KMS-11 (cell line): Measurements from ENCODE around the gene PDE3A.

Source experiments
- H2AFZ ChIP-seq: fragments of 200-600 bp; sonication (generic); 2 replicates; pipeline ENCODE4 v1.6.1; 2016; ENCODE audit warnings: antibody characterized with exemption, mixed run types, low read depth
- H3K27ac ChIP-seq: fragments of 200-600 bp; sonication (generic); 2 replicates; pipeline ENCODE4 v1.6.1; 2016; ENCODE audit warnings: mild to moderate bottlenecking, mixed run types
- H3K27me3 ChIP-seq: fragments of 200-600 bp; sonication (generic); 2 replicates; pipeline ENCODE4 v1.6.1; 2017; ENCODE audit warnings: mild to moderate bottlenecking, low read depth, mixed run types, moderate library complexity; ENCODE audit not compliant: insufficient read depth
- H3K36me3 ChIP-seq: fragments of 200-600 bp; sonication (generic); 2 replicates; pipeline ENCODE4 v1.6.1; 2017; ENCODE audit warnings: mild to moderate bottlenecking, mixed run types; ENCODE audit not compliant: insufficient read depth
- H3K4me1 ChIP-seq: fragments of 200-600 bp; sonication (generic); 2 replicates; pipeline ENCODE4 v1.6.1; 2016; ENCODE audit warnings: mild to moderate bottlenecking, low read depth, mixed run types; ENCODE audit not compliant: poor library complexity, severe bottlenecking
- H3K4me2 ChIP-seq: fragments of 200-600 bp; sonication (generic); 2 replicates; pipeline ENCODE4 v1.7.0; 2016; ENCODE audit warnings: mild to moderate bottlenecking, mixed run types
- H3K4me3 ChIP-seq: fragments of 200-600 bp; sonication (generic); IDR thresholded peaks from 2 replicates; pipeline ENCODE4 v1.6.1; 2017; ENCODE audit warnings: low read depth, low read length, mixed read lengths; ENCODE audit not compliant: insufficient read depth
- H3K79me2 ChIP-seq: fragments of 200-600 bp; sonication (generic); 2 replicates; pipeline ENCODE4 v1.6.1; 2016; ENCODE audit warnings: low read depth, mixed run types; ENCODE audit not compliant: insufficient read depth
- H3K9ac ChIP-seq: fragments of 200-600 bp; sonication (generic); 2 replicates; pipeline ENCODE4 v1.6.1; 2016; ENCODE audit warnings: mild to moderate bottlenecking, mixed run types
- H4K20me1 ChIP-seq: fragments of 200-600 bp; sonication (generic); 2 replicates; pipeline ENCODE4 v1.6.1; 2016; ENCODE audit warnings: mild to moderate bottlenecking, mixed run types; ENCODE audit not compliant: insufficient read depth
- CTCF ChIP-seq: fragments of 200-600 bp; sonication (generic); conservative IDR thresholded peaks from 2 replicates; pipeline ENCODE4 v1.6.1; 2017; ENCODE audit warnings: low read depth, mild to moderate bottlenecking, antibody characterized with exemption, low read length, moderate library complexity, mixed read lengths

Gene PDE3A

GRCh38 chr12:20716037-20716436, 347.7 kb downstream of the PDE3A start:
- Histone ChIP-seq H3K36me3 (no peaks in the 10 kb centered on the region), H3K27ac (no peak overlapping the region), H3K4me1 (no peaks in the 10 kb centered on the region), H3K4me3 (no peak overlapping the region), H4K20me1 (no peaks in the 10 kb centered on the region), H3K9ac (no peak overlapping the region), H3K79me2 (no peaks in the 10 kb centered on the region), H3K4me2 (no peak overlapping the region), H2AFZ (no peak overlapping the region), H3K27me3 (no peaks in the 10 kb centered on the region)
- no peak for TF ChIP-seq CTCF

- H3K4me3 ChIP-seq: no peak overlapping the region
- H3K27ac ChIP-seq: no peak overlapping the region
- no peaks in the 10 kb centered on the region for H3K27me3 ChIP-seq
- no peak overlapping the region for H3K9ac ChIP-seq
- H3K4me1 ChIP-seq: no peaks in the 10 kb centered on the region
- TF ChIP-seq CTCF: no peak
- H3K36me3 ChIP-seq: no peaks in the 10 kb centered on the region
- H4K20me1 ChIP-seq: no peaks in the 10 kb centered on the region
- H2AFZ ChIP-seq: no peak overlapping the region
- H3K4me2 ChIP-seq: no peak overlapping the region
- H3K79me2 ChIP-seq: no peaks in the 10 kb centered on the region
Measured at GRCh38 chr12:20716985-20717384, 348.6 kb downstream of the PDE3A start.

- H3K4me3 ChIP-seq: no peak overlapping the region
- no peaks in the 10 kb centered on the region for H4K20me1 ChIP-seq
- no peaks in the 10 kb centered on the region for H3K79me2 ChIP-seq
- H3K4me2 ChIP-seq: no peak overlapping the region
- H3K4me1 ChIP-seq: no peaks in the 10 kb centered on the region
- H3K36me3 ChIP-seq: no peaks in the 10 kb centered on the region
- no peak for TF ChIP-seq CTCF
- H3K9ac ChIP-seq: no peak overlapping the region
- no peaks in the 10 kb centered on the region for H3K27me3 ChIP-seq
- H2AFZ ChIP-seq: no peak overlapping the region
- no peak overlapping the region for H3K27ac ChIP-seq
Measured at GRCh38 chr12:20718294-20718693, 350.0 kb downstream of the PDE3A start.

- H2AFZ ChIP-seq: no peak overlapping the region
- H3K36me3 ChIP-seq: no peaks in the 10 kb centered on the region; the same call in 1 of the 2 replicates
- no peak overlapping the region for H3K27ac ChIP-seq
- H3K4me3 ChIP-seq: no peak overlapping the region
- H3K27me3 ChIP-seq: no peaks in the 10 kb centered on the region
- H3K9ac ChIP-seq: no peak overlapping the region
- no peaks in the 10 kb centered on the region for H3K79me2 ChIP-seq
- no peak overlapping the region for H3K4me2 ChIP-seq
- no peak for TF ChIP-seq CTCF
- H3K4me1 ChIP-seq: no peaks in the 10 kb centered on the region
- no peaks in the 10 kb centered on the region for H4K20me1 ChIP-seq
Measured at GRCh38 chr12:20722142-20722541, 353.8 kb downstream of the PDE3A start.
